Measurements from ENCODE around the gene MAGEB10. TPM values are rescaled to one million over a fixed set of nuclear protein-coding genes. Genes with fewer than 3 reads are reported as not detected.

Gene MAGEB10, protein sequence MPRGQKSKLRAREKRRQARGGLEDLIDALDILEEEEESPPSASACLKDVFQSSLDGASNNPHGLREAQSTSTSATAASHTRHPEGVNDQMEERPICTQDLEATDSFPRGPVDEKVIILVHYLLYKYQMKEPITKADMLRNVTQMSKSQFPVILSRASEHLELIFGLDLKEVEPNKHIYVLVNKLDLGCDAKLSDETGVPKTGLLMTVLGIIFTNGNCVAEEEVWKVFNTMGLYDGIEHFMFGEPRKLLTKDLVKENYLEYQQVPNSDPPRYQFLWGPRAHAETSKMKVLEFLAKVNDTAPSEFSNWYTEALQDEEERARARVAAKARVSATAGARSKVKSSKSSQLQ
- not detected in 5 replicates for total RNA-seq (2022; extraction: Qiagen RNA extraction)

DNA sequence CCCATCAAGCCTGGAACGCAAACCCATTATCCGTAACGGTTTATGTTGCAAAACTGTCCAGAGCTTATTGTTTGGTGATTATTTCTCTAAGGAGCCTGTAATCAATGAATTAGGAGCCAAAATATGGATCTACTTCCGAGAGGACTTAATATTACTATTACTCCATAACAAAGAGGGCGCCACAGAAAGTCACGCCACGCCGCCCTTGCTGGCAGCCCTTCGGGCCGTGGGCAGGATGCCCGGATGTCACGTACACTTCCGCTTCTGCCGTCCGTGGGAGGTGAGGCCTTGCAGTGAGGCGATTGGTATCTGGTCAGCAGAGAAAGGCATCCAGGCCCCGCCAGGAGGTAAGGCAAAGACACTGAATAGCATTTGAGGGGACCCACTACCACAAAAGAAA, at the start of gene MAGEB10:
Gene MAGEB10 (plus strand): TSS at position 301 of the 400 bp plus-strand sequence. CDS start 13,317 bp downstream, outside the sequence.

Other genes with a start within 250 kb of the MAGEB10 start
- gene DCAF8L2, start 217.6 kb upstream of the MAGEB10 start, total RNA-seq (2022; extraction: Qiagen RNA extraction) = not detected in 5 replicates
- not detected in 5 replicates for gene DCAF8L1, start 173.5 kb downstream of the MAGEB10 start, total RNA-seq (2022; extraction: Qiagen RNA extraction)